GM10266 (cell line): ENCODE results near the gene MAP4.

Source experiments
- DNase-seq: peaks from one replicate; pipeline ENCODE4 v3.0.0; 2012; ENCODE audit errors: extremely low spot score
- TF ChIP-seq, protein P1 (sequence below): IDR thresholded peaks from 2 replicates; pipeline ENCODE4 v1.5.1; 2012; ENCODE audit warnings: mild to moderate bottlenecking, low read depth; ENCODE audit not compliant: control insufficient read depth, insufficient read depth; ENCODE audit errors: missing control alignments

Gene MAP4

GRCh38 chr3:47996440-47996839 is 19.8 kb downstream of the MAP4 start:
- DNase-seq, result no peak
- TF ChIP-seq, protein P1, sequence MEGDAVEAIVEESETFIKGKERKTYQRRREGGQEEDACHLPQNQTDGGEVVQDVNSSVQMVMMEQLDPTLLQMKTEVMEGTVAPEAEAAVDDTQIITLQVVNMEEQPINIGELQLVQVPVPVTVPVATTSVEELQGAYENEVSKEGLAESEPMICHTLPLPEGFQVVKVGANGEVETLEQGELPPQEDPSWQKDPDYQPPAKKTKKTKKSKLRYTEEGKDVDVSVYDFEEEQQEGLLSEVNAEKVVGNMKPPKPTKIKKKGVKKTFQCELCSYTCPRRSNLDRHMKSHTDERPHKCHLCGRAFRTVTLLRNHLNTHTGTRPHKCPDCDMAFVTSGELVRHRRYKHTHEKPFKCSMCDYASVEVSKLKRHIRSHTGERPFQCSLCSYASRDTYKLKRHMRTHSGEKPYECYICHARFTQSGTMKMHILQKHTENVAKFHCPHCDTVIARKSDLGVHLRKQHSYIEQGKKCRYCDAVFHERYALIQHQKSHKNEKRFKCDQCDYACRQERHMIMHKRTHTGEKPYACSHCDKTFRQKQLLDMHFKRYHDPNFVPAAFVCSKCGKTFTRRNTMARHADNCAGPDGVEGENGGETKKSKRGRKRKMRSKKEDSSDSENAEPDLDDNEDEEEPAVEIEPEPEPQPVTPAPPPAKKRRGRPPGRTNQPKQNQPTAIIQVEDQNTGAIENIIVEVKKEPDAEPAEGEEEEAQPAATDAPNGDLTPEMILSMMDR, result no peak

DNA sequence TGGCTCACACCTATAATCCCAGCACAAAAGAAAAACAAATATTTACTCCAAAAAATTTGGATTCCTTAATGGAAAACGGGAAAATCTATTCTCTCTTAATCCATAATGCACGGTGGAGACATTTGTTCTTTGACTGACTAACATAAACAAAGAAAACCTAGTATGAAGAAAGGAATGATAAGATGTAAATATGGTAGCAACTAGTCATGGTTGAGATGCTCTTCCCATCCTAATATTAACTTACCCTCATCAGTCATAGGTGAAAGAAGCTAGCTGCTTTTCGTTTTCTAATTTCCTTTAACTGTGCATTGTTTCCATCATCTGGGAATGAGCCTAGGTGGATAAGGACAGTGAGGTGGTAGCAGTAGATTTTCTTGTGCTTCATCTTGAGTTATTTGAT is 22.0 kb downstream of the MAP4 start:
- TF ChIP-seq, protein P1, result no peak
- DNase-seq, result no peak

- TF ChIP-seq, protein P1, result no peak
- DNase-seq, result no peak
These were observed 24.9 kb downstream of the MAP4 start for GRCh38 chr3:47991341-47991740.

DNA sequence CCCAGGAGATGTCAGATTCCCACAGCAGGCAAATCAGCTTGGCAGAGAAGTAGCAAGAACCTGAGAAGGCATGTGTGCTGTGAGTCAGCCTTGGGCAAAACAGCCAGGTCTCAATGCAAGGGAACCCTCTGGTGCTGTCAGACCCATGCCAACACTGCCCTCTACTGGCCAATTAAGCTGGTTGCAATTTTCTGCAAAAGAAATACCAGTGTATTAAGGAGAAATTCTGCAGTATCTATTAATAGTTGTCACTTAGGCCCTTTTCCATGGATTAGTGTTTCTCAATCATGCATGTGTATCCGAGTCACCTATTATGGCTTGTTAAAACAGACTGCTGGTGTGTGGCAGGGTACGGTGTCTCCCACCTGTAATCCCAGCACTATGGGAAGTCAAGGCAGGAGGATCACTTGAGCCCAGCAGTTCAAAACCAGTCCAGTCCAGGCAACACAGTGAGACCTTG is 26.2 kb downstream of the MAP4 start:
- TF ChIP-seq, protein P1, result peak; percentile 83
- DNase-seq, result peak; percentile 60

DNA sequence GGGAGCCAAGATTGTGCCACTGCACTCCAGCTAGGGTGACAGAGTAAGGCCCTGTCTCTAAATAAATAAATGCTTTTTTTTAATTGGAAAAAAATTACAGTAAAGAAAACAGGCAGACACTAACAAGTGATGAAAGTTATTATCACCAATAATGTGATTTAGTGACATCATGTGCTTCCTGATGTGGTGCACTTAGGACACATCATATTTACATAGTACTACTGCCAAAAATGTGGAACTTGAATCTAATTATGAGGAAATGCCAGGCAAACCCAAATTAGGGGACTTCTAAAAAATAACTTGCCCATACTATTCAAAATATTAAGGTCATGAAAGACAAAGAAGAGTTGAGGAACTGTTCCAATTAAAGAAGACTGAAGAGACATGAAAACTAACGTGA is 30.8 kb downstream of the MAP4 start:
- TF ChIP-seq, protein P1, result no peak
- no peak for DNase-seq

- DNase-seq, result no peak
- TF ChIP-seq, protein P1, result no peak
These were observed 32.0 kb downstream of the MAP4 start for GRCh38 chr3:47984075-47984728.

- DNase-seq, result no peak
- TF ChIP-seq, protein P1, result no peak
These were observed 35.4 kb downstream of the MAP4 start for GRCh38 chr3:47980795-47981194.
